ENCODE results near the gene SLC25A22.

The SLC25A22 gene

DNA sequence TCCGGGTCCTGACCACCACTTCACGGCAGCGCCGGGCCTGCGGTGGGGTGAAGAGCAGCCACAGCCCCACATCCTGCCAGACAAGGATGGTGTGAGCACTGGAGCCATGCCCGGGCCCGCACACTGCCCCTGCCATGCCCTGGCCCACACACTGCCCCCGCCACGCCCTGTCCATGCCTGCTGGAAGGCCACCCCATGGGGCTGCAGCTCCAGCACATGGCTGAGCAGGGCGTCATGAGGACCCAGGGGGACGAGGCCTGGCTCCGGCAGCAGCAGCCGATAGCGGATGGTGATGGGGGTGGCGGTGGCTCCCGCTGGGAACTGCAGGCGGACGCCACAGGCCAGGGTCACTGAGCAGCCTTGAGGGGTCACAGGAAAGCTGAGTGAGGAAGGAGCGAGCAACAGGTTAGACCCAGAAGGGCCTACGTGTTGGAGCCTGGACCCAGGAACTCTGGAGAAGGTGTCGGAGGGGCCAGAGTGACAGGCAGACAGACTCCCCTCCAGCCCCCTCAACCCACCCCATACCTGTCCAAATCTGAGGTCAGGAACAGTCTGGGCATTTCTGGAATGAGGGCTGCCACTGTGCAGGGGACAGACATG, 4.0 kb upstream of the SLC25A22 start:
- no peak for DNase-seq

DNA sequence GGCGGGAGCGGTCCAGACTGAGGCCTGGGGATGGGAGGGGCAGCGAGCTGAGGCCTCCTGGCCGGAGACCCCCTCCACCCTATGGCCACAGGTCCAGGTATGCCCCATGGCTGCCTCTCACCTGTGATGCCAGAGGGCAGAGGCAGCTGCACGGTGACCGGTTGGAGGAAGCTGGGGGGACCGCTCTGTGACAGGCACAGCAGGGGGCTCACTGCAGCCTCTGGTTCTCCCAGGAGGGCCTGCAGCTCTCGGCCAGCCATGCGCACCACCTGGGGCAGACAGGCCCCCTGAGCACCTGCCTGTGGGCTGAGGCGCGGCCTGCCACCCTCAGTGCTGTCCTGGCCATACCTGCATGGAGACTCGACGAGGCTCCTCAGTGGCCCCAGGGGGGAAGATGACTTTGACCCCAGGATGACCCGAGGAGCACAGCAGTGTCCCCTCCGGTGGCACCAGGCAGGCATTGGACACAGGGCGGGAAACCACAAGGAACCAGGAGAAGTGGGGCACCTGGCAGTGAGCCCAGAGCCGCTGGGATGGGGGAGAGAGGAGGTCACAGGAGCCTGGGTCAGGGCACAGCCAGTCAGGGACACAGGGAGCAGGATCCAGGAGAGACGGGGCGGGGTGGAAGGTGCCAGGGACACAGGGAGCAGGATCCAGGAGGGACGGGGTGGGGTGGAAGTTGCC, 3.2 kb upstream of the SLC25A22 start:
- no peak for DNase-seq

DNA sequence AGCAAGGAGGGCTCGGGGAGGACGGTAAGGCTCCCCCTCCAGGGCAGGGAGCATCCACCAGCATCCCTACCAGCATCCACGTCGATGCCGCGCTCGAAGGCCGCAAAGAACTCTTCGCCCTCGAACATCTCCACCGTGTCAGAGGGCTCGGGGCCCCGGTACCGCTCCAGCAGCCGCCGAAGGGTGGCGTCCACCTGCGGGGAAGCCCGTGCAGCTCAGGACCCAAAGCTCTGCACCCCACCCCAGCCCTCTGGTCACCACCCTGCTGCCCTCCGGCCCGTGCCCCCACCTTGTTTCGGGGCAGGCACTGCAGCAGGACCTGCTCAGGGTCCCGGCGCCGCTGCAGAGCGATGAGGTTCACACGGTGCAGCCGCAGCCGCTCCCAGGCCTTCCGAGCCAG, 2.4 kb upstream of the SLC25A22 start:
- no peak for DNase-seq

DNA sequence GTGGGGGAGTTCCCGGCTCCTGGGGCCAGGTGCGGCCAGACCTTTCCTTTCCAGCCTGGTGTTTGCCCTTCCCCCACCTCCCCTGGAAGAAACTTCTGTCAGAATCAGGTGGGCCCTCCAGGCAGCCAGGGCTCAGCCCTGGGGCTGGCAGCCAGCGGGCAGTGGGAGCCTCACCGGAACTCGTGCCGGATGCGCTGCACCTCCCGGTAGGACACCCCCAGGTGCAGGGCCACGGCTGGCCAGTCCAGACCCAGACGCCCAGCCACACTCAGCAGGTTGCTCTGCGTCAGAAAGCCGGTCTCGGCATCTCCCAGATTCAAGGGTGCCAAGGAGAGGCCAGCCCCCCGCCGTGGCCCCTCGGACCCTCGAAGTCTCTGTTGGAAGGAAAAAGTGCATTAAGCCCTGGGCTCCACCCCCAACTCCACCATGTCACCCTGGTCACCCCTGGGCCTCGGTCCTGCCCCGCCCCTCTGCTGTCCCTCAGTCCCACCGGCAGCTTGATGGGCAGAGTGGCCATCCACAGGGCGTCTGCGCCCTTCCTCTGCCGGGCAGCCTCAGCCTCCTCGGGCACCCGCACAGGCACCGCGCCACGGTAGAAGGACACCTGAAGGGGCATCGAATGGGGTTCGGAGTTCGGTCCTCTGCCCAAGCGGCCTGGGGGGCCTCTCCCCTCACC, 1.7 kb upstream of the SLC25A22 start:
- no peak for DNase-seq

DNA sequence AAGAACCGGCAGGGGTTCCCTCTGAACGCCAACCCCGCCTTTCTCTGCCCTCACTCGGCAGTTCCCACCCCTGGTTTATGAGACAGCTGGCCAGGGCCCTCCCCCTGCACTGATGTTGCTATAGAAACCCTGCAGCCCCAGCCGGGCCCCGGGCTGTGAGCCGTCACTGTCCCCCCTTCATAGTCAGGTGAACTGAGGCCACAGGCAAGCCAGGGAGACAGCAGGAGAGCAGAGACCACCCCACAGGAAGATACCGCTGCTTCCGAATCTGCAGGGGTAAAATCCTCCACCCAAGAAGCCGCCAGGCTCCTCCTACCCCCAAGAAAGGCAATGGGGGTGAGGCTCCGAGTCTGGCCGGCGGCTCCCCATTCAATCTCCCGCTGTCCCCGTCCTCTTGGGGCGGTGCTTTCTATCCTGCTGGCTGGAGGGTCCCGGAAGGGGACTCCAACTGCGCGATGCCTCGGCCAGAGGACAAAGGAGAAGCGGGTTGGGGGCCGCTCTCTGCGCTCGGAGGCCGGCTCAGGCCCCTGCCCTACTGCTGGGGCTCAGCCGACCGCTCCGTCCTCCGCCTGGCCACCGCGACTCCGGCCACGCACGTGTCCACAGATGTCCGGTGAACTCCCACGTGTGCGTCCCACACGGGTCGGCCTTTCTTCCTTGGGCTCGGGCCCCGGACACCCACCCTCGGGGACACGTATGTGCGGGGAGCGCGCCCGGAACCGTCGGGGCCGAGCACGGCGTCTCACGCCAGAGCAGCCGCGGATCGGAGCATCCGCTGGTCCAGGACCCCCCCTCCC, 587 bp downstream of the SLC25A22 start:
- peak; percentile 67 for DNase-seq

DNA sequence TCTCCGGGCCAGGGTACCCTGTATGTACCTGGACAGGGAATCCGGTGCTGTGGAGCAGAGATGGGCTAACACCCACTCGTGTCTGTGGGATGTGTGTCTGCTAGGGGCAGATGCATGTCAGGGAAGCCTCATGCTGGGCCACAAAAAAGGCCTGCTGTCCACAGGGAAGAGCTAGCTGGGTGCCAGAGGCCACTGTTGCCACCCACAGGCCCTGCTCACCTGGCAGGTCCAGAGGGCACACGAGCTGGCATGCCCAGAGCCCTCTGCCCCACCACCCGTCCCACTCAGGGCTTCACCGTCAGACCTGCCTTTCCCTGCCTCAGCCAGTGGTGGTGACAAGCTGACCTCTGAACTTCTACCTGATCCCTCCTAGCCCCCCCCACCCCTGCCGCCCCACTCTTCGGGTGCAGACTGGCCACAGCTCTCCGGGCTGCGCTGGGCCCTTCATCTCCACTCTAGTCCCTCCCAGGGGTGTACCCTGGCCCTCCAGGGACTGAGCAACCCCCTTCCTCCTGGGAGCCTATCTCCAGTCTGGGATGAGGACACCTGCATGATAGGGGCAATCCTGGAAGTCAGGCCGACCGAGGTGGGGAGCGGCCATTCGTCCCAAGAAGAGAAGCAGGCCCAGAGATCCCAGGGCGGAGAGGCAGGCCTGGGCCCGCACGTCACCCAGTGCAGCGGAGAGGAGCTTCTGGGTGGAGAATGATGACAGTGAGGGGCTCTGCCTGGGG, 1.4 kb downstream of the SLC25A22 start:
- DNase-seq, result no peak

DNA sequence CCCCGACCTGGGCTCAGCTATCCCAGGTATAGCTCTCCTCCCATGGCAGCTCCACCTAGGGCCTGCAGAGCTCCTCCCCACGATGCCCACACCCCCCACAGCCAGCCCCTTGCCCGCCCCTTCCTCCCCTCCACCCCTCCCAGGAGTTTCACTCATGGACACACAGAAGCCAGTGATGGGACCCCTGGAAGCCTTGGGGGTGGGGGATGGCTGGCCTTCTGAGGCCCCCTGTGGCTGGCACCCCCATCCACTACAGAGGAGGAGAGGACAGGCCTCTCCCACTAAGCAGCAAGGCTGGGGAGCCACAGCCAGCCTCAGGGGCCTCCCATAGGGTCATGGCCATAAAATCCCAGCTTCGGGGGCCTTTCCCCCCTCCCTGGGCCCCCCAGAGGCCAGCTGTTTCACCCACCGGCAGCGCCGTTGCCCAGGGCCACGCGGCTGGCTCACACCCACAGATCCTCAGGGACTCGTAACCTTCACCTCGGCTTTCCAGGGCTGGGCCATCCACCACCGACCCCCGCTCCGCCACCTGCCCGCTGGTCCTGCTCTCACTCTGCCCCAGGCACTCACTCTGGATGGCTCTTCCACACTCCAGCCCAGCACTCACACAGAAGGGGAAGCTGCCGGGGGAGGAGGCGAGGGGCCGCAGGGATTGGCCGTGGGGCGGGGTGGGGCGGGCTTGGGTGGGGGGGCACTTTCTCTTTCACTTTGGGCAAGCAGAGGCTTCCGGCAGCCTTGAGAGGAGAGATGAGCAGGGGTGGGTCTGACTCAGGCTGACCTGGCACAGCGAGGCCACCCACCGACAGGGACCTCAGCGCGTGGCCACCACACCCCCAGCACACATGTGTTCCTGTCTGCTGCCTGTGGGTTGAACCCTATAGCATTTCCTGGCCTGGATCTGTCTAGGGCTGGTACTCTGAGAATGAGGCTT, 2.2 kb downstream of the SLC25A22 start:
- DNase-seq, result peak; percentile 78

DNA sequence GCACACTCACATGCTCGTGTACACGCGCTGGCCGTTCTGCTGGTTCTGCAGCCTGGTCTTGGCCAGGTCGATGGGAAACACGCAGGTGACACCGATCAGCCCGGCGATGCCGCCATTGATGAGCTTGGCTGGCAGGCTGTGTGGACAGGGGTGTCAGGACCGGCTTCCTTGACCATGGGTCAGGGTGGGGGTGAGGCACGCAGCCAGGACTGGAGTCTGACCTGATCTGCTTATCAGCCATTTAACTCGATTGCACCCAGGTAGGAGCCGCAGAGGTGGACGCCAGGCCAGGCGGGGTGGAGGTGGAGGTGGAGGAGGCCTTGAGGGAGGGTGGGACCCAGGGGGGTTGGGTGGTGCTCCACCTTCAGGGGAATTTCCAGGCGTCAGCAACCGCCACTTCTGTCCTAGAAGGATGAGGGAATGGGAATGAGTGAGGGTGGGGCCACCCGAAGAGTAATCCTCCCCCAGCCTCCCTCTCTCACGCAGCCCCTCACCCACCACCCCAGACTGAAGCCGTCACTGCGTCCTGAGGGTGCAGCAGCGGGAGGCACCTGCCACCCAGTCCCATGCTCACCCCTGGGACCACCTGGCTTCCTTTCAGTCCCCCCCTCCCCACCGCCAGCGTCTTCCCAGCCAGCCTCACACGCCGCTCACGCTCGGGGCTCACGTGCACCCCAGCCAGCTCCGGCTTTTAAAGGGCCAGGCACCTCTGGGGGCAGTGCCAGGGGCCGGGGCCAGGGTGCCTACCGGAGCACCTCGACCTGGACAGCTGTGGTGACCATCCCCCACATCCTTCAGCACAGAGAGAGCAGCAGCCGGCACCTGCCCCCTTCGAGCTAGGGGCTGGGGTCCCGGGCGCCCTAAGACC, 3.1 kb downstream of the SLC25A22 start:
- no peak for DNase-seq

DNA sequence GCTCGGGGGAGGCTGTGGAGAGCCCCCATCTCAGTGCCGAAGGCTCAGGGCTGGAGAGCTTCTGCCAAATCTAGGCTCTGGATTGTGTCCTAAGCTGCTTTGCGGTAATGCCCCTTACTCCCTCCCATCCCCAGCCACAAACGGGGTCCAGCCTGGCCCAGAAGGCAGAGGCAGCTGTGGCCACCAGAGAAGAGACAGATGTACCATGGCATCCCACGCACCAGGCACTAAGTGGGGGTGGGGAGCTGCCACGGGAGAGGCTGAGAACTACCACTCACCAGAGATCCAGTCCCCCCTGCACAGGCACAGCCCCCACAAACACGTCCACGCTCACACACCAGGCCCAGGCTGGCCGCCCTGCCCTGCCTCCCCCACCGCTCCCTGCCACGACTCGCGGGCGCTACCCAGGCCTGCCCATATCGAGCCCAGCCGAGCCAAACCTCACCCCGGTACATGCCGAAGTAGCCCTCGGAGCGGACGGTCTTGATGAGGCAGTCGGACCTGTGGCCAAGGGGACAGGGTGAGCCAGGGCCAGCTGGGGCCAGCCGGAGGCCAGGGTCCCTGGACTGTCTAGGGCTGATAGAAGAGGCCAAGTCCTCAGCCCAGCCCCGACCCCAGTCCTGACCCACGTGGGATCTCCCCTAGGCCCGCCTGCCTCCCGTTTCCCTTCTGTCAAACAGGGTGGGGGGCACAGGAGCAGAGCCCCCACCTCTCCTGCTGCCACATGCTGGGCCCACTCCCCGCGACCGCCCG, 3.9 kb downstream of the SLC25A22 start:
- no peak for DNase-seq

DNA sequence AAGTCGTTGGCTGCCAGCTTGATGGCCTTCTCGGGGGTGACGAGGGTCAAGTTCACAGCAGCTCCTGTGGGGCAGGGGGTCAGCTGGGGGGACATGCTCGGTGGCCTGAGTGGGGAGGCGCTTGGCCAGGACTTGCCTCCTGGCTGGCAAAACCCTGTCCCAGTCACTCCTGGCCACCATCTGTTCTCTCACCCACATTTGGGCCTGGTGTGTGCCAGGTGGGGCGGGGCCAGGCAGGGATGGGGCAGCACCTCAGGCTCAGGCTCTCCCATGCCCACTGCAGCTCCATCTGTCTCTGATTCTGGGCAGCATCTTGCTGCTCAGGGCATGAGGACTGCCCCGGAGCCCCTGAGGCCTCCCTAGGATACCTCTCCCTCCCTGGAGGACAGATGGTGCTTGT, 4.5 kb downstream of the SLC25A22 start:
- DNase-seq, result no peak

DNA sequence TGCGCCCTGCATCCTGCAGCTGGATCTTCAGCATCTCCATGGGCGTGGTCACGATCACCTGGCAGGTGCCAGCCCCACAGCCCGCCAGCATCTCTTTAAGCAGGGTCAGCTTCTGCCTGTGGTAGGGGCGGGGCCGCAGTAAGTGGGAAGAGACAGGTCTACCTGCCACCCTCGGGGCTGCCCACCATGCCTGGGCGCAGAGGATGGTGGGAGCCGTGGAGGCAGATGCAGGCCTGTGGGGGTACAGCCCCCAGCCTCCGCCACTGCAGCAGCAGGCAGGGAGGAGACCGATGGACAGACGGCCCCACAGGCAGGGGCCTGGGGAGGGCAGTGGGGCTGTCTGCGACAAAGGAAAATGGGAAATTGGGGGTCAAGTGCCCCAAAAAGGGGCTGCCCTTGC, 5.2 kb downstream of the SLC25A22 start:
- DNase-seq, result no peak

DNA sequence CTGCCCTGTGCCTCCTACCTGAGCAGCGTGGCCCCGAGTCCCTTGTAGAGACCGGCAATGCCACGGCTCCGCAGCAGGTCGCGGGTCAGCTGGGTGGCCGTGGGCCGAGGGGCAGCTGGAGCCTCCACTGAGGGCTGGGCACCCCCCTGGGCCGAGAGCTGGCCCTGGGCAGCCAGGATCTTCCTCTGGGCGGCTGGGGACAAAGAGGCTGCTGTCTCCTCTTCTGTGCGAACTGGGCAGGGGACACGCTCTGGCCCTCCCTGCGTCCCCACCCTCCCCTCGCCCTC, 5.6 kb downstream of the SLC25A22 start:
- no peak for DNase-seq

DNA sequence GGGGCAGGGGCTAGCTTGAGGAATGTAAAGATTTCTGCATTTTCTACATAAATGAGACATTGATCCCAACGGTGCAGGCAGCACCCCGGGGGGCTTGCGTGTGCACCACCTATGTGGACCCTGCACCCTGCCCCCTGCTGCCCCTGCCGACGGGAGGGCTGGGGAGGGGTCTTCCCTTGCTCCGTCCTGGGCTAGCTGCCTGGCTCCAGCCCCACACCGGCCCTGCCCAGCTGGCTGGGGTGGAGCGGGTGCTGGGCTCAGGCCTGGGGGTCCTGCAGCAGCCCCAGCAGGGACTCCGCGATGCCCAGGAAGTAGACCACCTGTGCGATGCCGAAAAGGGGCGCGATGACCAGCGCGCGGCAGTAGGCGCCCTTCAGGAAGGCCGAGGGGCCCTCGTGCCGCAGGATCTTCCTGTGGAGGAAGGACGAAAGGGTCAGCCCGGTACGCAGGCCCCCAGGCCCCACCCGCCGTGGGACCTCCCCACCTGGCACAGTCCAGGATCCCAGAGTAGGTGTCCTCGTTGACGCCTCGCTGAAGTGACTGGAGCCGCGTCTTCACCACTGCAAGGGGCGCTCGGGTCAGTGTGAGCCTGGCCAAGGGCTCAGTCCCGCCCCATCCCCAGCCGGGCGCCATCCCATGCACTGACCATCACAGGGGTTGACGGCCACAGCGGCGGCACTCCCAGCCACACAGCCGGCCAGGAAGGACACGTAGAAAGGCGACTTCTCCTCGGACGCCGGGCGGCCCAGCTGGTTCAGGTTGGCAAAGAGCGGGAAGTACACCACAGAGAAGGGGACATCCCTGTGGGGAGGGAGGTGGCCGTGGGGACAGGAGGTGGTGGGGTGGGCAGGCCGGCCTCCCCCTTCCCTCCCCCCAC, 6.2 kb downstream of the SLC25A22 start:
- DNase-seq, result no peak

DNA sequence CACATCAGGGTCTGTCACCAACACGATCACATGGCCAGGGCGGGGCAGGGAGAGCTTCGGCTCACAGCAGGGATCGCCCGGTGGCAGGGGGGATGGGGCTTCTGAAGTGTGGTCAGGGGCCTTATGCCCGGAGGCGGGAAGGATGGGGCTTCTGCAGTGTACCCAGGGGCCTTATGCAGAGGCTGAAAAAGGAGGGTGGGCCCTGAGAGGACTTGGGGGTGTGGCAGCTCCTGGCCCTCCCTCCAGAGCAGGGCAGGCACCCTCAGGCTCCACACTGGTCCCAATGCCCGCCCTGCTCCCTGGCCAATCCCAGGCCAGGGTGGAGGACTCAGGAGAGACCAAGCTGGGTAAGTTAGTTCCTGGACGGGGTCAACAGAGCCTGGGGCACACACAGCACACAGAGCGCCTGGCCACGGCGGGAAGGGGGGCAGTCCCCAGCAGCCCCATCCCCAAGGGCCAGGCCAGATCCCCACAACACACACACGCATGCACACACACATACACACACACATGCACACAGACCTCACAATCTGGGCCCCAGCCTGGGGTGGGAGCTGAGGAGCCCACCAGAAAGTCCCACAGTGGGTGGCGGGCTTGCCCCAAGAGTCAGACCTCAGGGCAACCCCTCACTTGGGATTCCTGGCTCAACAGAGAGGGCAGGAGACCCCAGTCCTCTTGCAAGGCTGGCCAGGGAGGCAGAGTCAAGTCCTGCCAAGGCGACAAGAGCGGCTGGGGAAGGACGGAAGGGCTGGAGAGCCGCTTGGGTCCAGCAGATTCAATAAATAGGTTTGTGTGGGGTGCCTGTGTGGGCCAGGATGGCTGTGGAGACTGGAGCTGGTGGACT, 7.1 kb downstream of the SLC25A22 start:
- DNase-seq, result no peak

DNA sequence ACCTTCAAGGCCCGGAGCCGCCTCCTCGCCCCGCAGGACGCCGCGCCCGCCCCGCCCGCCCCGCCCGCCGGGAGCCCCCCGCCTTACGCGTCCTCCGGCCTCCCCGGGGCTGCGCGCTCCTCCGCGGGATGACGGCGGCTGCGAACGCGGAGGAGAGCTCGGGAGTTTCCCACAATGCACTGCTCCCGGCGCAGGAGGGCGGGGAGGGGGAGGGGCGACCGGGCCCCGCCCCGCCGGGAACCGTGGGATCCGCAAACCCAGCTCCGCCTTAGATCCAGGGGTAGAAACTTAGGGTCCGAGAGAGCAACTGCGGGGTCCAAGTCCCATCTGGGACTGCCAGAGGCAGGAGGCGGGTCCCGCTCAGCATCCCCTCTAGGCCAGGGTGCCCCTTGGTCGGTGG, 8.1 kb downstream of the SLC25A22 start, which contains the start of gene CEND1:
CEND1 (minus strand) TSS at position 148 of the 400 bp plus-strand sequence. CDS start 1,514 bp downstream, outside the sequence.
- peak; percentile 55 for DNase-seq

DNA sequence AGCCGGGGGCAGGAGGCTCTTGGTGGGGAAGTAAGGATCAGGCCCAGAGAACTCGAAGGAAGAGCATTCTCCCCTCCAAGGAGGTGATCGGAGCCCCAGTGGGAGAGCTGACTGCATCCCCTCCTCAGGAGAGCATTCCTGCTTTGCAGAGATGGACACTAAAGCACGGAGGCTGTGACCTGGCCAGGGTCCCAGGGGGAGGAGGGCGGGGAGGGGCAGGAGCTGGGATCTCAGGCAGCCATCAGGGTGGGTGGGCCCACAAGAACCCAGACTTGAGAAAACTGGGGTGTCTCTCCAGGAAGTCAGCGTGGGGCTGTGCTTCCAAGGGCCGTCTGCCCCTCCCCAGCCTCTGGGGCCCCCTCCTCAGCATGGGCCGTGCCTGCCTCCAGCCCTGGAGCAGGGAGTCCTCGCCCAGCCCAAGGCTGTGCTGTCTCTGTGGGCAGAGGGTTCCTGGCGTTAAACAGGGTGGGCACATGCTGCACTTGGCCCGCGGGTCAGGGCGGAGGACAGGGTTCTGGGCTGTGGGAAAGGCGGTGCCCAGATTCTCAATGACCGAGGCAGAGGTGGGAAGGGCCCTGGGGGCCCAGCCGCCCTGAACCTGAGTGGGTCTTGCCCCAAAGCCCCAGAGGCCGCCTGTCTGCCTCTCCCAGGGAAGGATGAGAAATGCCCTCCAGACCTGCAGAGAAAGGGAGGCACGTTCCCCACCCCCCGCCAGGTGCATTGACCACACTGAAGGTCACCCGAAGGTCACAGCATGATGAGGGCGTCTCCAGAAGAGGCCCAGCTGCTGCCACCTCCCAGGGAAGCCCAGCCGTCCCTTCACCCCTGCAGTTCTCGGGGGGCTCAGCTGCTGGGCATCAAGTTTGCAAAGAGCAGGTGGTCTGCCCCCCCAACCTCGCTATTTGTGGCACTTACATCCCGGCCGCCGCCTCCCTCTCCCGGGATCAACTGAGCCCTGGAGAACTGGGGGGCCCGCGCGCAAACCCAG, 8.8 kb downstream of the SLC25A22 start:
- no peak for DNase-seq
